SU-DHL-6 (cell line): ENCODE data around the gene GUCY1B1.

Experiments used
- H2AFZ ChIP-seq: fragments of 200-600 bp; sonication (generic); 2 replicates; pipeline ENCODE4 v1.6.1; 2014; ENCODE audit warnings: low read depth, mild to moderate bottlenecking, moderate library complexity, mixed read lengths, antibody characterized with exemption, low read length; ENCODE audit not compliant: severe bottlenecking
- H3F3A ChIP-seq: fragments of 200-600 bp; shearing (Covaris generic); 2 replicates; pipeline ENCODE4 v1.6.0; 2016; ENCODE audit warnings: antibody characterized with exemption, mild to moderate bottlenecking; ENCODE audit not compliant: insufficient read depth
- H3K27ac ChIP-seq: fragments of 200-600 bp; sonication (generic); 2 replicates; pipeline ENCODE4 v1.5.1; 2016; ENCODE audit warnings: low read depth, mild to moderate bottlenecking, low read length, moderate library complexity, mixed read lengths
- H3K27me3 ChIP-seq: fragments of 200-600 bp; sonication (generic), shearing (Covaris generic); 2 replicates; pipeline ENCODE4 v1.6.0; 2014; ENCODE audit warnings: mild to moderate bottlenecking, low read length
- H3K36me3 ChIP-seq: fragments of 200-600 bp; sonication (generic); 2 replicates; pipeline ENCODE4 v1.6.1; 2014; ENCODE audit warnings: mild to moderate bottlenecking, low read length, mixed read lengths
- H3K4me2 ChIP-seq: fragments of 300-600, 200-600 bp; shearing (Covaris generic), sonication (generic); 2 replicates; pipeline ENCODE4 v1.6.0; 2014; ENCODE audit warnings: low read length, low read depth, mild to moderate bottlenecking; ENCODE audit not compliant: poor library complexity, severe bottlenecking
- H3K4me3 ChIP-seq: fragments of 200-600 bp; sonication (generic); 2 replicates; pipeline ENCODE4 v1.5.1; 2014; ENCODE audit warnings: antibody characterized with exemption, low read length, mild to moderate bottlenecking, mixed read lengths; ENCODE audit not compliant: insufficient read depth, poor library complexity, severe bottlenecking
- H3K79me2 ChIP-seq: fragments of 200-600 bp; sonication (generic); 2 replicates; pipeline ENCODE4 v1.6.1; 2014; ENCODE audit warnings: mild to moderate bottlenecking, low read length, moderate library complexity; ENCODE audit not compliant: insufficient read depth
- H3K9ac ChIP-seq: fragments of 200-600 bp; sonication (generic); 2 replicates; pipeline ENCODE4 v1.7.0; 2014; ENCODE audit warnings: mild to moderate bottlenecking, low read length
- H3K9me2 ChIP-seq: fragments of 200-600 bp; sonication (generic); replicated peaks from 2 replicates; pipeline ENCODE4 v1.6.1; 2014; ENCODE audit warnings: low read length; ENCODE audit not compliant: insufficient read depth
- H3K9me3 ChIP-seq: fragments of 200-600 bp; sonication (generic); 2 replicates; pipeline ENCODE4 v1.6.1; 2014; ENCODE audit warnings: low read length, mixed read lengths; ENCODE audit not compliant: insufficient read depth
- H4K20me1 ChIP-seq: fragments of 200-600 bp; sonication (generic); 2 replicates; pipeline ENCODE4 v1.6.1; 2014; ENCODE audit warnings: low read depth, mild to moderate bottlenecking, antibody characterized with exemption, low read length, moderate library complexity, mixed read lengths
- CTCF ChIP-seq: fragments of 200-600 bp; sonication (generic); IDR thresholded peaks from one replicate; pipeline ENCODE4 v1.5.1; 2017; ENCODE audit warnings: antibody characterized with exemption, mild to moderate bottlenecking, low read length, moderate library complexity; ENCODE audit not compliant: insufficient read depth, poor library complexity, severe bottlenecking
- EZH2phosphoT487 ChIP-seq: fragments of 200-600 bp; sonication (generic), shearing (Covaris generic); conservative IDR thresholded peaks from 2 replicates; pipeline ENCODE4 v1.6.1; 2018; ENCODE audit warnings: mild to moderate bottlenecking, antibody characterized with exemption, low read length, moderate library complexity, mixed read lengths

Gene GUCY1B1

GRCh38 chr4:155761916-155762315, 3.1 kb downstream of the GUCY1B1 start:
- Histone ChIP-seq H3K9me2 (no peaks in the 10 kb centered on the region), H3K27ac (no peak overlapping the region), H3K27me3 (no peaks in the 10 kb centered on the region), H3K9ac (no peak overlapping the region), H3K9me3 (no peaks in the 10 kb centered on the region), H2AFZ (no peak overlapping the region), H3K4me2 (no peak overlapping the region), H3K4me3 (no peak overlapping the region), H3K36me3 (no peaks in the 10 kb centered on the region), H3K79me2 (no peaks in the 10 kb centered on the region), H4K20me1 (no peaks in the 10 kb centered on the region), H3F3A (no peaks in the 10 kb centered on the region)
- TF ChIP-seq EZH2phosphoT487 (no peak), CTCF (no peak)

- no peaks in the 10 kb centered on the region for H3K36me3 ChIP-seq
- H3K79me2 ChIP-seq: no peaks in the 10 kb centered on the region
- no peak overlapping the region for H2AFZ ChIP-seq
- H3K27ac ChIP-seq: no peak overlapping the region
- TF ChIP-seq EZH2phosphoT487 (no peak), CTCF (no peak)
- no peak overlapping the region for H3K9ac ChIP-seq
- H3K4me3 ChIP-seq: no peak overlapping the region
- H3K9me3 ChIP-seq: no peaks in the 10 kb centered on the region
- H3K4me2 ChIP-seq: no peak overlapping the region
- H3K27me3 ChIP-seq: no peaks in the 10 kb centered on the region
- H4K20me1 ChIP-seq: no peaks in the 10 kb centered on the region
- H3F3A ChIP-seq: no peaks in the 10 kb centered on the region
- no peaks in the 10 kb centered on the region for H3K9me2 ChIP-seq
Observed at GRCh38 chr4:155762334-155762733, 3.5 kb downstream of the GUCY1B1 start.

GRCh38 chr4:155763551-155763950, 4.7 kb downstream of the GUCY1B1 start:
- Histone ChIP-seq H3F3A (no peaks in the 10 kb centered on the region), H3K4me2 (no peak overlapping the region), H3K36me3 (no peaks in the 10 kb centered on the region), H3K4me3 (no peak overlapping the region), H4K20me1 (no peaks in the 10 kb centered on the region), H3K9me3 (no peaks in the 10 kb centered on the region), H3K79me2 (no peaks in the 10 kb centered on the region), H2AFZ (no peak overlapping the region), H3K27ac (no peak overlapping the region), H3K9me2 (no peaks in the 10 kb centered on the region), H3K27me3 (no peaks in the 10 kb centered on the region), H3K9ac (no peak overlapping the region)
- TF ChIP-seq EZH2phosphoT487: no peak
- TF ChIP-seq CTCF: no peak

GRCh38 chr4:155765149-155765548, 6.3 kb downstream of the GUCY1B1 start:
- no peak overlapping the region for H3K27ac ChIP-seq
- no peak overlapping the region for H3K4me3 ChIP-seq
- H3K9me2 ChIP-seq: no peaks in the 10 kb centered on the region
- H3K9ac ChIP-seq: no peak overlapping the region
- no peak overlapping the region for H3K4me2 ChIP-seq
- no peaks in the 10 kb centered on the region for H3K79me2 ChIP-seq
- no peaks in the 10 kb centered on the region for H3K9me3 ChIP-seq
- H2AFZ ChIP-seq: no peak overlapping the region
- TF ChIP-seq EZH2phosphoT487: no peak
- no peak for TF ChIP-seq CTCF
- no peaks in the 10 kb centered on the region for H4K20me1 ChIP-seq
- H3K36me3 ChIP-seq: no peaks in the 10 kb centered on the region
- no peaks in the 10 kb centered on the region for H3K27me3 ChIP-seq
- no peaks in the 10 kb centered on the region for H3F3A ChIP-seq
